Stimulated activated CD4-positive, alpha-beta T cell treated with anti-CD3 and anti-CD28 coated beads, Interleukin-2, amount 100 ng/mL, for 24 hours (primary cell): ENCODE data around the gene NDUFS2.

Experiments
- DNase-seq, 2 donors: peaks; one replicate each; pipeline ENCODE4 v3.0.0-alpha.2; 2020

The NDUFS2 gene

GRCh38 chr1:161201836-161202712 lies at the start of gene NDUFS2:
NDUFS2 (plus strand) TSS chr1:161202367; CDS start chr1:161202386, 19 bp downstream.
- peak; percentile 93 to 94 for DNase-seq

GRCh38 chr1:161153176-161153575 lies 49.0 kb upstream of the NDUFS2 start:
- no peak for DNase-seq

- DNase-seq = peak; percentile 77 to 81
Measured at GRCh38 chr1:161153682-161154337, 48.4 kb upstream of the NDUFS2 start, which contains the start of gene UFC1. UFC1 (plus strand) TSS chr1:161153978; CDS start chr1:161153998, 20 bp downstream.

GRCh38 chr1:161157867-161158266 lies 44.3 kb upstream of the NDUFS2 start:
- DNase-seq = no peak

- no peak for DNase-seq
Measured at GRCh38 chr1:161158316-161159010, 43.7 kb upstream of the NDUFS2 start.

GRCh38 chr1:161159087-161159912 lies 42.9 kb upstream of the NDUFS2 start, which contains the start of gene USP21:
USP21 (plus strand) TSS chr1:161159500; CDS start chr1:161160641, 1,141 bp downstream.
- peak; percentile 93 to 94 for DNase-seq

GRCh38 chr1:161159913-161160243 lies 42.3 kb upstream of the NDUFS2 start:
- no peak for DNase-seq

GRCh38 chr1:161160671-161161145 lies 41.5 kb upstream of the NDUFS2 start:
- no peak for DNase-seq

- DNase-seq = no peak
Measured at GRCh38 chr1:161161652-161162051, 40.5 kb upstream of the NDUFS2 start.

- DNase-seq = no peak
Measured at GRCh38 chr1:161162052-161162451, 40.1 kb upstream of the NDUFS2 start.

- DNase-seq = no peak
Measured at GRCh38 chr1:161162806-161163205, 39.4 kb upstream of the NDUFS2 start.

- DNase-seq = no peak
Measured at GRCh38 chr1:161163793-161164192, 38.4 kb upstream of the NDUFS2 start.

GRCh38 chr1:161164901-161165610 lies 37.1 kb upstream of the NDUFS2 start:
- no peak for DNase-seq

- DNase-seq = peak; percentile 91
Measured at GRCh38 chr1:161165742-161166668, 36.2 kb upstream of the NDUFS2 start, which contains the start of gene PPOX. PPOX (plus strand) TSS chr1:161166426; CDS start chr1:161166848, 422 bp downstream.

- no peak for DNase-seq
Measured at GRCh38 chr1:161166669-161167548, 35.3 kb upstream of the NDUFS2 start.

- DNase-seq = no peak
Measured at GRCh38 chr1:161168906-161169305, 33.3 kb upstream of the NDUFS2 start.

- no peak for DNase-seq
Measured at GRCh38 chr1:161171191-161171590, 31.0 kb upstream of the NDUFS2 start.

GRCh38 chr1:161171696-161172095 lies 30.5 kb upstream of the NDUFS2 start:
- no peak for DNase-seq

GRCh38 chr1:161172349-161172748 lies 29.8 kb upstream of the NDUFS2 start:
- no peak for DNase-seq
